Activated naive CD8-positive, alpha-beta T cell treated with anti-CD3 and anti-CD28 coated beads, Interleukin-2, amount 10 ng/mL, durations not matched to agents 7 days and 5 days (primary cell): Measurements from ENCODE around the gene RCC2. TPM values are rescaled to one million over a fixed set of nuclear protein-coding genes. Genes with fewer than 3 reads are reported as not detected.

ENCODE experiments used
- ATAC-seq: fragments of 150-1000 bp; cut with Tn5 transposase; one replicate; pipeline ENCODE4 v1.10.0; 2021; ENCODE audit warnings: low read depth, moderate library complexity
- POLR2A ChIA-PET: fragments of 350-600 bp; sonication (Branson Sonifier 250); formaldehyde crosslinking; loops from one replicate; lab custom pipeline; 2021; ENCODE audit warnings: antibody characterized with exemption; lab: Charles Lee
- DNase-seq: peaks from one replicate; pipeline ENCODE4 v3.0.0; 2021
- H3K27ac Mint-ChIP-seq: one replicate; pipeline ENCODE4 v1.8.0; 2022; ENCODE audit warnings: mild to moderate bottlenecking, mixed read lengths
- H3K27me3 Mint-ChIP-seq: one replicate; pipeline ENCODE4 v1.8.0; 2022; ENCODE audit warnings: mild to moderate bottlenecking, moderate library complexity, mixed read lengths
- H3K36me3 Mint-ChIP-seq: one replicate; pipeline ENCODE4 v1.8.0; 2021; ENCODE audit warnings: mild to moderate bottlenecking, mixed read lengths
- H3K4me1 Mint-ChIP-seq: one replicate; pipeline ENCODE4 v1.8.0; 2021; ENCODE audit warnings: mixed read lengths
- H3K4me3 Mint-ChIP-seq: one replicate; pipeline ENCODE4 v1.8.0; 2022; ENCODE audit warnings: mild to moderate bottlenecking, moderate library complexity, mixed read lengths
- H3K9me3 Mint-ChIP-seq: one replicate; pipeline ENCODE4 v1.8.0; 2021; ENCODE audit warnings: mixed read lengths
- total RNA-seq, 2 experiments: library from RNA; stranded (reverse); gene quantifications; one replicate each; pipeline ENCODE4 v1.2.3, GENCODE V29; 2021

Gene RCC2
- total RNA-seq, 2 experiments from 2014 or later, result 106 to 113 TPM

- ATAC-seq (peak; percentile 72), DNase-seq (peak; percentile 61)
- Mint-ChIP-seq H3K9me3 (no peaks in the 10 kb centered on the region), H3K27ac (no peak overlapping the region), H3K4me3 (no peak overlapping the region), H3K36me3 (peaks cover 20% of the 10 kb centered on the region), H3K27me3 (no peaks in the 10 kb centered on the region), H3K4me1 (no peaks in the 10 kb centered on the region)
- POLR2A ChIA-PET, result no interaction called here
These were observed 33.3 kb downstream of the RCC2 start for GRCh38 chr1:17405898-17406759.

GRCh38 chr1:17404820-17405219, 34.7 kb downstream of the RCC2 start:
- H3K36me3 Mint-ChIP-seq, result peaks cover 17% of the 10 kb centered on the region
- POLR2A ChIA-PET, result interaction anchor here (0.6 kb wide), 1 partner anchor 45 kb away, joined by 3 read pairs; no protein-coding TSS in a partner anchor

GRCh38 chr1:17404034-17404684, 35.3 kb downstream of the RCC2 start:
- Mint-ChIP-seq H3K27me3 (no peaks in the 10 kb centered on the region), H3K36me3 (peaks cover 14% of the 10 kb centered on the region), H3K9me3 (no peaks in the 10 kb centered on the region), H3K4me3 (no peak overlapping the region), H3K27ac (no peak overlapping the region), H3K4me1 (no peaks in the 10 kb centered on the region)
- no peak for DNase-seq
- POLR2A ChIA-PET, result interaction anchor here (0.6 kb wide), 1 partner anchor 139 kb away, joined by 4 read pairs; no protein-coding TSS in a partner anchor
- ATAC-seq, result no peak

More at GRCh38 chr1:17404820-17405219, 34.7 kb downstream of the RCC2 start:
- Mint-ChIP-seq H3K4me3 (no peak overlapping the region), H3K27ac (no peak overlapping the region), H3K9me3 (no peaks in the 10 kb centered on the region), H3K27me3 (no peaks in the 10 kb centered on the region), H3K4me1 (no peaks in the 10 kb centered on the region)
- ATAC-seq, result no peak
- DNase-seq, result no peak

GRCh38 chr1:17403081-17403480, 36.4 kb downstream of the RCC2 start:
- Mint-ChIP-seq H3K4me3 (no peak overlapping the region), H3K4me1 (no peaks in the 10 kb centered on the region), H3K27ac (no peak overlapping the region), H3K9me3 (no peaks in the 10 kb centered on the region), H3K36me3 (peaks cover 5% of the 10 kb centered on the region), H3K27me3 (no peaks in the 10 kb centered on the region)
- POLR2A ChIA-PET, result no interaction called here
- no peak for ATAC-seq
- no peak for DNase-seq

- Mint-ChIP-seq H3K9me3 (no peaks in the 10 kb centered on the region), H3K27ac (no peak overlapping the region), H3K27me3 (no peaks in the 10 kb centered on the region), H3K4me1 (no peaks in the 10 kb centered on the region), H3K4me3 (no peak overlapping the region), H3K36me3 (peaks cover 1% of the 10 kb centered on the region)
- no peak for DNase-seq
- POLR2A ChIA-PET, result no interaction called here
- no peak for ATAC-seq
These were observed 37.6 kb downstream of the RCC2 start for GRCh38 chr1:17401841-17402240.

GRCh38 chr1:17400725-17401341, 38.6 kb downstream of the RCC2 start:
- POLR2A ChIA-PET, result no interaction called here
- H3K9me3 Mint-ChIP-seq, result no peaks in the 10 kb centered on the region
- no peaks in the 10 kb centered on the region for H3K36me3 Mint-ChIP-seq
- no peak for ATAC-seq
- no peaks in the 10 kb centered on the region for H3K4me1 Mint-ChIP-seq
- DNase-seq, result no peak
- no peak overlapping the region for H3K4me3 Mint-ChIP-seq
- H3K27me3 Mint-ChIP-seq, result no peaks in the 10 kb centered on the region
- H3K27ac Mint-ChIP-seq, result no peak overlapping the region

- H3K27ac Mint-ChIP-seq, result no peak overlapping the region
- H3K36me3 Mint-ChIP-seq, result no peaks in the 10 kb centered on the region
- POLR2A ChIA-PET, result no interaction called here
These were observed 41.4 kb downstream of the RCC2 start for GRCh38 chr1:17397910-17398695.

GRCh38 chr1:17393230-17393629, 46.2 kb downstream of the RCC2 start:
- Mint-ChIP-seq H3K36me3 (no peaks in the 10 kb centered on the region), H3K4me3 (no peak overlapping the region), H3K27me3 (peaks cover 4% of the 10 kb centered on the region), H3K4me1 (peaks cover 2% of the 10 kb centered on the region), H3K9me3 (no peaks in the 10 kb centered on the region), H3K27ac (no peak overlapping the region)
- POLR2A ChIA-PET, result no interaction called here
- ATAC-seq, result no peak
- DNase-seq, result no peak

More at GRCh38 chr1:17397910-17398695, 41.4 kb downstream of the RCC2 start:
- no peaks in the 10 kb centered on the region for H3K9me3 Mint-ChIP-seq
- DNase-seq, result no peak
- no peak for ATAC-seq
- H3K4me1 Mint-ChIP-seq, result peaks cover under 1% of the 10 kb centered on the region
- peaks cover under 1% of the 10 kb centered on the region for H3K27me3 Mint-ChIP-seq
- no peak overlapping the region for H3K4me3 Mint-ChIP-seq

GRCh38 chr1:17392199-17392740, 47.2 kb downstream of the RCC2 start:
- H3K9me3 Mint-ChIP-seq, result no peaks in the 10 kb centered on the region
- H3K36me3 Mint-ChIP-seq, result no peaks in the 10 kb centered on the region
- ATAC-seq (no peak), DNase-seq (no peak)
- POLR2A ChIA-PET, result no interaction called here
- peaks cover 2% of the 10 kb centered on the region for H3K4me1 Mint-ChIP-seq
- peaks cover 4% of the 10 kb centered on the region for H3K27me3 Mint-ChIP-seq
- no peak overlapping the region for H3K4me3 Mint-ChIP-seq
- no peak overlapping the region for H3K27ac Mint-ChIP-seq

- no peaks in the 10 kb centered on the region for H3K9me3 Mint-ChIP-seq
- ATAC-seq (no peak), DNase-seq (no peak)
- no peak overlapping the region for H3K27ac Mint-ChIP-seq
- no peak overlapping the region for H3K4me3 Mint-ChIP-seq
- H3K27me3 Mint-ChIP-seq, result peaks cover 12% of the 10 kb centered on the region
- H3K36me3 Mint-ChIP-seq, result no peaks in the 10 kb centered on the region
- POLR2A ChIA-PET, result no interaction called here
- no peaks in the 10 kb centered on the region for H3K4me1 Mint-ChIP-seq
These were observed 58.3 kb downstream of the RCC2 start for GRCh38 chr1:17381161-17381560.

GRCh38 chr1:17377325-17377953, 62.0 kb downstream of the RCC2 start:
- Mint-ChIP-seq H3K9me3 (no peaks in the 10 kb centered on the region), H3K4me1 (no peaks in the 10 kb centered on the region), H3K27me3 (peaks cover 12% of the 10 kb centered on the region), H3K27ac (no peak overlapping the region), H3K36me3 (no peaks in the 10 kb centered on the region), H3K4me3 (no peak overlapping the region)
- ATAC-seq (no peak), DNase-seq (no peak)
- POLR2A ChIA-PET, result no interaction called here

GRCh38 chr1:17375651-17376050, 63.8 kb downstream of the RCC2 start:
- DNase-seq (no peak), ATAC-seq (no peak)
- H3K27me3 Mint-ChIP-seq, result peaks cover 6% of the 10 kb centered on the region
- POLR2A ChIA-PET, result no interaction called here
- no peaks in the 10 kb centered on the region for H3K4me1 Mint-ChIP-seq
- no peaks in the 10 kb centered on the region for H3K9me3 Mint-ChIP-seq
- H3K4me3 Mint-ChIP-seq, result no peak overlapping the region
- H3K36me3 Mint-ChIP-seq, result no peaks in the 10 kb centered on the region
- H3K27ac Mint-ChIP-seq, result no peak overlapping the region
